OCI-LY3 (cell line): ENCODE data around the gene ADAMTS3.

ENCODE experiments used
- CTCF ChIP-seq: fragments of 200-600, 300-600 bp; sonication (generic); IDR thresholded peaks from 2 replicates; pipeline ENCODE4 v1.5.1; 2014; ENCODE audit warnings: antibody characterized with exemption, low read length, low read depth
- EZH2phosphoT487 ChIP-seq: fragments of 200-600 bp; shearing (Covaris generic); IDR thresholded peaks from 2 replicates; pipeline ENCODE4 v1.6.1; 2018; ENCODE audit warnings: antibody characterized with exemption, mixed run types, low read depth

- TF ChIP-seq CTCF (no peak), EZH2phosphoT487 (no peak)
Measured at GRCh38 chr4:72313121-72313520, 255.9 kb downstream of the ADAMTS3 start.
